Liver (tissue), 3 donors: ENCODE results near the gene PLS1.

ENCODE experiments used
- CTCF ChIP-seq: fragments of 150-350 bp; IDR thresholded peaks from 2 replicates; pipeline ENCODE4 v1.5.1; 2017; ENCODE audit warnings: improper control_type of control experiment, low read depth, low read length; ENCODE audit not compliant: missing input control
- HNF4A ChIP-seq, 2 donors: conservative IDR thresholded peaks; 2 replicates each; pipeline ENCODE4 v1.6.1; 2016; ENCODE audit warnings: antibody characterized with exemption in 2 of 2, mild to moderate bottlenecking in 2 of 2
- MAX ChIP-seq: IDR thresholded peaks from 2 replicates; pipeline ENCODE4 v1.6.1; 2016; ENCODE audit warnings: antibody characterized with exemption
- REST ChIP-seq: IDR thresholded peaks from 2 replicates; pipeline ENCODE4 v1.6.1; 2016; ENCODE audit warnings: antibody characterized with exemption, mild to moderate bottlenecking
- RXRA ChIP-seq, 2 donors: IDR thresholded peaks; 2 replicates each; pipeline ENCODE4 v1.6.1; 2017 to 2018; ENCODE audit warnings: antibody characterized with exemption in 2 of 2, mild to moderate bottlenecking in 1 of 2
- SP1 ChIP-seq: IDR thresholded peaks from 2 replicates; pipeline ENCODE4 v1.6.1; 2018; ENCODE audit warnings: antibody characterized with exemption, mild to moderate bottlenecking
- TAF1 ChIP-seq: conservative IDR thresholded peaks from 2 replicates; pipeline ENCODE4 v1.6.1; 2016; ENCODE audit warnings: antibody characterized with exemption, mild to moderate bottlenecking
- ZBTB33 ChIP-seq: IDR thresholded peaks from 2 replicates; pipeline ENCODE4 v1.6.1; 2016; ENCODE audit warnings: antibody characterized with exemption
- donor health status: healthy.
- donor health status: healthy.

- TF ChIP-seq TAF1 (no peak), CTCF (no peak), RXRA (IDR thresholded peaks at IDR 0.05) (no peak), MAX (no peak), REST (no peak), HNF4A (conservative IDR thresholded peaks at IDR 0.05) (no peak), ZBTB33 (no peak), SP1 (no peak)
These were observed 40.5 kb downstream of the PLS1 start for GRCh38 chr3:142636664-142637063.
